SK-N-MC (cell line): ENCODE measurements around the gene CLN6.

Source experiments
- EZH2 ChIP-seq: fragments of 200-600 bp; sonication (generic); IDR thresholded peaks from one replicate; pipeline ENCODE4 v1.6.1; 2017; ENCODE audit warnings: antibody characterized with exemption
- POLR2AphosphoS5 ChIP-seq: IDR thresholded peaks from 2 replicates; pipeline ENCODE4 v1.6.1; 2012; ENCODE audit warnings: mild to moderate bottlenecking, low read depth, low read length, borderline replicate concordance

DNA sequence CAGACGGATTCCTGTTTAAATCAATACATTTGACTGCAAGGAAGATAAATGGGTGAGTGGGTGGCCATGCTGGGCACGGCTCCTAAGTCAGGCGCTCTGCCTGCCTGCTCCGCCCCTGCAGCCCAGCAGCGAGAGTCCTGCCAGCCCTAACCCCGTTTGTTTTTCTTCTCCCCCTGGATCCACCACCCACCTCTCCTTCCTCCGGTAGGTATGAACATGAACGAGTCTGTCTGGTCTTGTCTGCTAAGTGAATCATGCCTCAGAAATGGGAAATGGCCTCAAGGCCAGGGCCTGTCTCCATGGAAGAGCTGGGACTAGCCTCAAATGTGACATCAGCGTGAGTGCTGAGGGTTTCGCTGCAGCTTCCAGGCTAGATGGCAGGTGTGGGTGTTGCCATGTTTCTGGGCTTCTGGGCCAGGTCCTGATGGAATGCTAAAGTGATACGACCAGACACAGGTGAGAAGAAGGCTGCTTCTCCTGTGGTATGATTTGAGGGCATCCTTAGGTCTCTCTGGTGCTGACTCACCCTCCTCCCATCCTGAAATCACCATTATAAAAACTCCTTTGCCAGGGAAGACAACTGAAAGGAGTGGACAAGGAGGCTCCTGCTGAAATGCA lies 42.4 kb upstream of the CLN6 start:
- TF ChIP-seq EZH2 = no peak
- TF ChIP-seq POLR2AphosphoS5 = no peak
